HG03108 (cell line): ENCODE data around the gene DAP.
A peak's percentile ranks its signal among the peaks of the same experiment; 100 is the strongest.
"Not testable (repeated sequence)": the region's sequence is repeated elsewhere in the genome, so short reads cannot be mapped to it uniquely, and the experiment has no call there.

Experiments used
- ATAC-seq: cut with Tn5 transposase; IDR thresholded peaks from one replicate; pipeline ENCODE4 v1.9.1; 2021; ENCODE audit warnings: moderate library complexity; ENCODE audit not compliant: unreplicated experiment

Gene DAP

GRCh38 chr5:10761185-10761932 lies at the start of gene DAP:
Gene DAP (minus strand): TSS chr5:10761234. CDS start chr5:10761068, 166 bp downstream.
- peak; percentile 76 for ATAC-seq

GRCh38 chr5:10808347-10809226 lies 47.6 kb upstream of the DAP start:
- no peak for ATAC-seq

- no peak for ATAC-seq
These were observed 41.1 kb upstream of the DAP start for GRCh38 chr5:10801931-10802666.

- ATAC-seq: no peak
These were observed 39.8 kb upstream of the DAP start for GRCh38 chr5:10800852-10801251.

GRCh38 chr5:10797261-10797660 lies 36.2 kb upstream of the DAP start:
- ATAC-seq: no peak

DNA sequence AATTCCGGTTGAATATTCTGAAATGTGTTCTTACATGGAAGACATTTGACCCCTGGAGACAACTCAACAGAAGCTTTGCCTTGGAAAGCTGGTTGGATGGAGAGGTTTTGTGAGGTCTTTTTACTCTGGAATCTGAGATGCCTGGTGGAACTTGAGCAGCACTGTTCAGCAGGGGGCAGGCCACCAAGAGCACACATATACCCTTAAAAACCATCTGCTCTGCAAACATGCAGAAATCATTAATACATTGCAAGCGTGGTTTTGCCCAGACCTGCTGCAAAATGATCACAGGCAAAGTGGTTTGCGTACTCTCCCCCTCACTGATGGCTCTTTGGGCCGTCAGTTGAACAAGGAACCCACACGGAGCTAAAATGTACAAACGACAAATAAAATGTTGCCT lies 32.8 kb upstream of the DAP start:
- ATAC-seq: no peak

- no peak for ATAC-seq
These were observed 31.3 kb upstream of the DAP start for GRCh38 chr5:10792336-10792735.

DNA sequence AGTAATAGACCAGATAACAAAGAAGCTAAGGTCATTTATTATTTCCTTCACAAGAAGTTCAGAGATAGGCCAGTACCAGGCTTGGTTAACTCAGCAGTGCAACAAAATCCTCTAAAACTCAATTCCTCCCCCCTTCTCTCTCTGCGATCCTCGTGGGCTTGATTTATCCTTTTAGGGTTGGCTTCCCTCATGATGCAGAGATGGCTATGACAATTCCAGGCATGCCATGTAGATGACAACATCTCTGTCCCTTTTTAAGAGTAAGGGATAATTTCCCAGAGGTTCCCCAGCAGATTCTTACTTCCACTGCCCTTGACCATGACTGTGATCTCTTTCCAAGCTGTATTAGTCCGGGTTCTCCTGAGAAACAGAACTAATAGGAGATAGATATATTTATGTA lies 28.7 kb upstream of the DAP start:
- ATAC-seq: no peak

DNA sequence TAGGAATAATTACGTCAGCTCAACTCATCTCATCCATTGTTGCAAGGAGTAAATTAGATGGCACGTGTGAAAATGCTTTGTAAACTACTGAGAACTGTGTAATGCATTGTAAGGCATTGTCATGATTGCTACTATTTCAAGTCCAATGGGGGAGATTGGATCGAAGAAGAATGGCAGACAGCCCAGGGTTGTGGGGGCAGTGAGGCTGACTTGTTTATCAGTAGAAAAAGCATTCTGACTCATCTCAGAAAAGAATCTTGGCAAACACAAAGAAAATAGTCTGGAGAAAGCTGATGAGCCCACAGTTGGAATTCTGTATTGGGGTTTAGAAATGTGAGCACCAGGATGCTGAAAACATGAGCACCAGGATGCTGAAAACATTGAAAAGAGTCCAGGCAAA lies 28.0 kb upstream of the DAP start:
- ATAC-seq: no peak

DNA sequence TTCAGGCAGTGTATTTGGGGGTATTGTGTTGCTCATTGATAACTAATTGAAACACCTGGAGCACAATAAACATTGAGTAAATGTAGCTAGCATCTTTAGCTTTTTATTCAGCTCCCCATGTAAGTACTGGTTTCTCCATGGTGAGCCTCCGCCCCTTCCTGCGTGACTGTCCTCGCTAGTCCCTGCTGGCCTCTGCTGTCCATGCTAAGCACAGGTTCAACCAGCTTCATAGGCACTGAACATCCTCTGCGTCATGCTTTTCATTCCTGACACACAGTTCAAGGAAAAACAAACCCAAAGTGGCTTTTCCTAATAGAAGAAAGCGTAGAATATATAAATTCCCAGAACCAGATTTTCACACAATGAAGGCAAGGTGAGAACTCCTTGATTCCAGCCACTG lies 27.3 kb upstream of the DAP start:
- no peak for ATAC-seq

DNA sequence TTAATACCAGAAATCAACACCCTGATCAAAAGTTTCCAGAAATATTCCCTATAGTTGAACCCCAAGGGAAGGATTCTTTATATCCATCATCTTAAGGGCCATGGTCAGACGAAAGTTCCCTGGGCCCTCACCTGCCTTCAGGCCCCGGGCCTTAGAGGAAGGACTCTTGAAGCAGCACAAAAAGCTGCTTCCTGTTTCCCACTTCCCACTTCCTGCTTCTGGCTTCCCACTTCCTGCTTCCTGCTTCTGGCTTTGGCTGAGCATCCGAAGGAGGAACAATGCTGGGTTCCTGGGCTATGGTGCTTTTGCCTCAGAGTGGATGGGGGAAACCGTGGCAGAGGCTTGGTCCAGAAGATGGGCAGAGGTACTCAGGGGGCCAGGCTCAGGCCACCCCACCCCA lies 25.8 kb upstream of the DAP start:
- ATAC-seq: no peak

- not testable (repeated sequence) for ATAC-seq
These were observed 19.2 kb upstream of the DAP start for GRCh38 chr5:10780208-10780607.

DNA sequence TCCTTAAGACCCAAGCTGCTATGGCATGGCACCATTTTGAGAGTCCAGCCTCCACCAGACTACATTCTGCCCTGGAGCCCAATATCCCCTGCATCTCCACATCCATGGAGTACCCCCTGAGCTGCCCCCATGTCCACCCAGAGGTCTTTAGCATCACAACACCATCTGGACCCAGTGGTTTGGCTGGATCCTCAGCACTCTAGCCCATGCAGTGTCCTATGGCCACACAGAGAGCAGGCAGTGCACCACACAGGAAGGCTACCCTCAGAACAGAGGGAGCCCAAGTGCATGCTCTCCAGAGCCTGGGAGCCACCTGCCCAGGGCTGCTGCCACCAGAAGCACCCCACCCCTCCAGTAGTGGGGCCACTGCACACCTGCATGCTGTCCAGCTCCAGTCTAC lies 18.6 kb upstream of the DAP start:
- no peak for ATAC-seq

- no peak for ATAC-seq
These were observed 17.3 kb upstream of the DAP start for GRCh38 chr5:10778179-10778910.

GRCh38 chr5:10775646-10776045 lies 14.6 kb upstream of the DAP start:
- ATAC-seq: no peak

- no peak for ATAC-seq
These were observed 12.0 kb upstream of the DAP start for GRCh38 chr5:10772901-10773585.

DNA sequence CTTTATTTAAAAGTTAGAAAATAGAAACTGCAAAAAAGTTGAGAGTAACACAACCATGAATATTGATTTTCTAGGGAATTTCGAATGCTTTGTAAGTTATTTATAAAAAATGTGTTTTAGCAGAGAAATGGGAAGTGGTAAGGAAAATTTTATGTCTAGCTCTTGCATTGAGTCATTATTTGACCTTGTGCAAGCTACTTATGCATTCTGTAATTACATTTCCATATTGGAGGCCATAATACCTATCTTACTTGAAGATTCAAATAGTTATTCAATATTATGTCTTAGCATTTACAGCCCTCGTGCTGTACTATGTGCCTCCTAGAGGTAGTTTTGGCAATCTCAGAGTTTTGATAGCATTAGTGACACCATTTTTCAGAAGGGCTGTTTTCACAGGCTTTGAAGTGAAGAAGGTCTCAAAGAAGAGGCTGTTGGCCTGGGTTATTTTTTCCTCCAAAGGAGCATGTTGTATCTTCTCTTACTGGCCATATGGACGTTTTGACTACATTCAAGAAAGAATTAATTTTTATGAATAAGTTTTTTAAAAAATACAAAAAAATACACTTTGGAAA lies 7.4 kb upstream of the DAP start:
- no peak for ATAC-seq

- ATAC-seq: no peak
These were observed 1.9 kb upstream of the DAP start for GRCh38 chr5:10762776-10763500.
